HepG2 (cell line): ENCODE results near the gene SHC3. TPM values are rescaled to one million over a fixed set of nuclear protein-coding genes. Genes with fewer than 3 reads are reported as not detected.

Source experiments
- ATAC-seq: fragments of 200-7000 bp; cut with Tn5 transposase; 3 replicates; pipeline ENCODE4 v1.9.1; 2020; ENCODE audit warnings: mild to moderate bottlenecking, moderate library complexity
- BruUV-seq: library from RNA; stranded (reverse); fragments of 400-500 nt; replicated peaks from 2 replicates; lab custom pipeline; 2021; lab: Mats Ljungman, UMichigan
- CTCF ChIA-PET: fragments of 300-600 bp; formaldehyde crosslinking; extraction: SDS; loops from one replicate; lab custom pipeline; 2021; ENCODE audit warnings: low total read pairs, inconsistent platforms, low intra/inter-chr PET ratio; lab: Yijun Ruan, JAX
- POLR2A ChIA-PET: fragments of 350-600 bp; sonication (Branson Sonifier 250); formaldehyde crosslinking; loops from one replicate; lab custom pipeline; 2020; ENCODE audit warnings: antibody characterized with exemption, inconsistent platforms; lab: Yijun Ruan, JAX
- DNase-seq: peaks from one replicate; pipeline ENCODE4 v3.0.0-alpha.2; 2015; ENCODE audit warnings: low spot score
- FAIRE-seq: peaks from 3 replicates; lab custom pipeline; 2011; peaks lifted over from hg19 to GRCh38; lab: Jason Lieb, UNC
- H2AFZ ChIP-seq: one replicate; pipeline ENCODE4 v1.6.1; 2011; ENCODE audit warnings: low read length, inconsistent platforms
- H3K27ac ChIP-seq: fragments of 300-600 bp; 3 replicates; pipeline ENCODE4 v1.8.0; 2011; ENCODE audit warnings: mixed run types, mild to moderate bottlenecking, mixed read lengths, low read length, inconsistent platforms; ENCODE audit not compliant: insufficient read depth; ENCODE audit errors: extremely low read length
- H3K27me3 ChIP-seq, 2 experiments: fragments of 200-600 bp in 1 of 2; 2 replicates in 1 of 2; 3 replicates in 1 of 2; pipeline versions ENCODE4 v1.6.0 to v1.8.0; 2011; ENCODE audit warnings: low read length in 2 of 2, mild to moderate bottlenecking in 2 of 2, moderate library complexity in 2 of 2, inconsistent platforms in 1 of 2; ENCODE audit not compliant: insufficient read depth in 2 of 2, control insufficient read depth in 1 of 2
- H3K36me3 ChIP-seq, 2 experiments: fragments of 200-600 bp in 1 of 2; replicated peaks in 1 of 2; 2 replicates in 1 of 2; 3 replicates in 1 of 2; pipeline versions ENCODE4 v1.5.1 to v1.8.0; 2011; ENCODE audit warnings: low read length in 2 of 2, inconsistent platforms in 1 of 2; ENCODE audit not compliant: insufficient read depth in 2 of 2, control insufficient read depth in 1 of 2
- H3K4me1 ChIP-seq: 2 replicates; pipeline ENCODE4 v1.5.1; 2012; ENCODE audit warnings: low read length, inconsistent platforms; ENCODE audit not compliant: insufficient read depth
- H3K4me2 ChIP-seq: 2 replicates; pipeline ENCODE4 v1.6.0; 2011; ENCODE audit warnings: low read depth, low read length, inconsistent platforms
- H3K4me3 ChIP-seq, 3 experiments: fragments of 200-600 bp in 1 of 3; sonication (generic), shearing (Covaris generic) in 1 of 3; replicated peaks in 1 of 3; 2 replicates each; pipeline ENCODE4 v1.5.1; 2011 to 2016; ENCODE audit warnings: low read length in 3 of 3, inconsistent platforms in 2 of 3, low read depth in 2 of 3, mild to moderate bottlenecking in 2 of 3, control low read depth in 1 of 3, mixed read lengths in 1 of 3; ENCODE audit not compliant: insufficient read depth in 1 of 3
- H3K79me2 ChIP-seq: one replicate; pipeline ENCODE4 v1.6.1; 2011; ENCODE audit warnings: low read length, inconsistent platforms; ENCODE audit not compliant: insufficient read depth
- H3K9ac ChIP-seq: 2 replicates; pipeline ENCODE4 v1.6.0; 2011; ENCODE audit warnings: mild to moderate bottlenecking, low read depth, low read length, inconsistent platforms; ENCODE audit not compliant: insufficient read depth
- H3K9me3 ChIP-seq: 2 replicates; pipeline ENCODE4 v1.5.1; 2012; ENCODE audit warnings: mild to moderate bottlenecking, low read length
- H4K20me1 ChIP-seq: 2 replicates; pipeline ENCODE4 v1.6.0; 2011; ENCODE audit warnings: inconsistent platforms, mild to moderate bottlenecking, low read length, moderate library complexity; ENCODE audit not compliant: insufficient read depth
- ATF7-NPFF ChIP-seq: sonication (generic); formaldehyde crosslinking; IDR thresholded peaks from 2 replicates; pipeline ENCODE4 v1.8.1; 2023; ENCODE audit warnings: mild to moderate bottlenecking, low read depth, missing genetic modification reagents, moderate library complexity
- FOXK2 ChIP-seq: fragments of 450-650 bp; IDR thresholded peaks from 2 replicates; pipeline ENCODE4 v1.6.1; 2016
- GFI1 ChIP-seq: sonication (generic); formaldehyde crosslinking; IDR thresholded peaks from 2 replicates; pipeline ENCODE4 v1.5.0; 2020; ENCODE audit warnings: missing genetic modification reagents, mild to moderate bottlenecking, borderline replicate concordance
- POLR2AphosphoS2 ChIP-seq: IDR thresholded peaks from 2 replicates; pipeline ENCODE4 v1.6.1; 2011; ENCODE audit warnings: low read depth, low read length, improper control_type of control experiment
- TCF12 ChIP-seq, 2 experiments: fragments of 450-650 bp in 1 of 2; sonication (generic) in 1 of 2; formaldehyde crosslinking in 1 of 2; IDR thresholded peaks; 2 replicates each; pipeline versions ENCODE4 v1.6.1 to v1.8.0; 2017 to 2022; ENCODE audit warnings: antibody characterized with exemption in 1 of 2, mild to moderate bottlenecking in 1 of 2, missing genetic modification reagents in 1 of 2, moderate library complexity in 1 of 2
- ZBTB21 ChIP-seq: sonication (generic); formaldehyde crosslinking; IDR thresholded peaks from 2 replicates; pipeline ENCODE4 v1.4.0; 2020; ENCODE audit warnings: missing genetic modification reagents
- ZC3H13 ChIP-seq: sonication (generic); formaldehyde crosslinking; IDR thresholded peaks from 2 replicates; pipeline ENCODE4 v1.8.1; 2023; ENCODE audit warnings: mild to moderate bottlenecking, missing genetic modification reagents, moderate library complexity
- ZNF225 ChIP-seq: sonication (generic); formaldehyde crosslinking; IDR thresholded peaks from 2 replicates; pipeline ENCODE4 v1.4.0; 2020; ENCODE audit warnings: mild to moderate bottlenecking, missing genetic modification reagents
- ZNF570 ChIP-seq: sonication (generic); formaldehyde crosslinking; IDR thresholded peaks from 2 replicates; pipeline ENCODE4 v1.4.0; 2020; ENCODE audit warnings: mild to moderate bottlenecking, missing genetic modification reagents, borderline replicate concordance
- ZNF652 ChIP-seq: IDR thresholded peaks from 2 replicates; pipeline ENCODE4 v1.6.1; 2016; ENCODE audit warnings: low read depth, borderline replicate concordance
- ZNF672 ChIP-seq: sonication (generic); formaldehyde crosslinking; IDR thresholded peaks from 2 replicates; pipeline ENCODE4 v1.8.1; 2022; ENCODE audit warnings: missing genetic modification reagents
- ZNF75D ChIP-seq: sonication (generic); formaldehyde crosslinking; IDR thresholded peaks from 2 replicates; pipeline ENCODE4 v1.8.1; 2023; ENCODE audit warnings: missing genetic modification reagents, mild to moderate bottlenecking, borderline replicate concordance
- ZNF776 ChIP-seq: sonication (generic); formaldehyde crosslinking; IDR thresholded peaks from 2 replicates; pipeline ENCODE4 v1.4.0; 2020; ENCODE audit warnings: mild to moderate bottlenecking, missing genetic modification reagents
- WGBS: methylation state at CpG from one replicate; pipeline ENCODE4 v1.1.6; 2017; ENCODE audit warnings: low lambda C conversion rate; 5-methylcytosine and 5-hydroxymethylcytosine counted together
- in situ Hi-C: cut with HindIII; loops from 2 replicates; pipeline ENCODE4 v1.10.0; 2017; ENCODE audit warnings: low pct_unique_long_range_greater_than_20kb; ENCODE audit not compliant: extremely low pct_ligation_motif_present
- intact Hi-C: fragments of 100-400 bp; cut with micrococcal nuclease; formaldehyde crosslinking; loops from one replicate; pipeline ENCODE4 v1.10.0; 2022; ENCODE audit not compliant: unreplicated experiment
- polyA plus RNA-seq, 8 experiments: library from polyadenylated mRNA; depleted of rRNA in 3 of 8; stranded (reverse) in 7 of 8; unstranded in 1 of 8; fragments of >200 nt; fragmentation: Illumina TruSeq in 4 of 8; extraction: Trizol in 4 of 8; gene quantifications; 2 replicates each; pipeline versions ENCODE4 v1.2.1 to v1.2.3, GENCODE V29; 2011 to 2016; ENCODE audit warnings: low read depth in 4 of 8, missing spikeins in 1 of 8, mixed read lengths in 1 of 8; ENCODE audit not compliant: insufficient read depth in 1 of 8
- total RNA-seq, 5 experiments: library from RNA; depleted of rRNA; stranded (reverse); fragments of >200 nt; fragmentation: Illumina TruSeq; extraction: Trizol; gene quantifications; 2 replicates each; pipeline ENCODE4 v1.2.3, GENCODE V29; 2016; ENCODE audit warnings: low read depth in 1 of 5
- TF ChIP-seq, protein P1 (sequence below): sonication (generic); formaldehyde crosslinking; IDR thresholded peaks from 2 replicates; pipeline ENCODE4 v1.5.0; 2020; ENCODE audit warnings: mild to moderate bottlenecking, missing genetic modification reagents
- TF ChIP-seq, protein P2 (sequence below): sonication (generic); formaldehyde crosslinking; IDR thresholded peaks from 2 replicates; pipeline ENCODE4 v1.4.0; 2020; ENCODE audit warnings: low read depth, mild to moderate bottlenecking, missing genetic modification reagents
- TF ChIP-seq, protein P3 (sequence below): sonication (generic); formaldehyde crosslinking; IDR thresholded peaks from 2 replicates; pipeline ENCODE4 v1.4.0; 2020; ENCODE audit warnings: missing genetic modification reagents, mild to moderate bottlenecking, borderline replicate concordance

The SHC3 gene
- total and polyA plus RNA-seq, 2 of the 13 experiments (the other 11 are each of a cell fraction or from before 2014, with no cell fraction given): 0.09 to 0.89 TPM

DNA sequence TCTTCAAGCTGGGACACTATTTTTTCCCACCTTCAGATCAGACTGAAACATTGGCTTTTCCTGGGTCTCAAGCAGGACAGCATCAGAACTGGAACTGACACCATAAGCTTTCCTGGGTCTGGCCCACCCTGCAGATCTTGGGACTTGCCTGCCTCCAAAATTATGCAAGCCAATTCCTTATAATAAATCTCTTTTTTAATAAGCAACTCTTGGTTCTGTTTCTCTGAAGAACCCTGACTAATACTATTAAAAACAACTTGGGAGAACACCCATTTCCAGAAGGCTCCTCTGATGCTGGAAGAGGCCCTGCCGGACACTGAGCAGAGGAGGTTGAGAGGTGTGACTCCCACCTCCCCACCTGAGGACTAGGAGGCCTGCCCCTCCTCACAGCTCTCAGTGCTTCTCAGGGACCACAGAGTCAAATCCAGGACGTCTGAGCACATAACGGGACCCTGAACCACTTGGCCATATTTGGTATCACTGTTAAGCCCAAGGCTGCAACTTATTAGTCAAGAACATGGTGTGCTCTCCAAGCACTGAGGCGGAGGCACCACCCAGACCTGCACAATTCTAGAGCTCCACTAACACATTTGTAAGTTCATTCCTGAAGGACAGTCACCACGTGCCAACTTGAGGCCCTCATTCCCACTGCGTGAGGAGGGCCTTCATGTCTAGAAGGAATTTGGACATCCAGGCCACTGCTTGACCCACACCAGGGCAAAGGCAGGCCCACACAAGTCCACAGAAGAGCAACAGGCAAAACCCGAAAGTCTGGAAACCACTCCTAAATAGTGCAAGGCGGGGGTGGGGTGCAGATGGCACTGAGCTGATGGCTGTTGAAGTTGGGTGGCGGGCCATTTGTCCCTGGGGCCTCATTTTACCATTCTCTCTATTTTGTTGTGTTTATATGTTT, 9.5 kb downstream of the SHC3 start:
- Histone ChIP-seq H3K9ac (no peak overlapping the region), H4K20me1 (no peaks in the 10 kb centered on the region), H3K36me3 (no peaks in the 10 kb centered on the region), H3K4me1 (0 out of 2 replicates have a peak, but pooled peaks cover 7% of the 10 kb centered on the region), H3K4me2 (no peak overlapping the region), H3K27me3 (no peaks in the 10 kb centered on the region), H3K4me3 (no peak overlapping the region), H3K27ac (no peak overlapping the region), H3K9me3 (no peaks in the 10 kb centered on the region), H3K79me2 (no peaks in the 10 kb centered on the region), H2AFZ (no peak overlapping the region)
- FAIRE-seq (no peak), DNase-seq (no peak), ATAC-seq (no peak)
- in situ Hi-C loops (no loop called here), intact Hi-C loops (no loop called here)
- no TSS peak for BruUV-seq
- 44% methylated on average over 5 of the region's 9 CpGs for WGBS
- POLR2A ChIA-PET: no interaction called here
- CTCF ChIA-PET: no interaction called here
- TF ChIP-seq ZNF570 (no peak), POLR2AphosphoS2 (no peak), TCF12 (IDR thresholded peaks at IDR 0.05) (no peak), TCF12 (CRISPR knock-in tag; IDR thresholded peaks at IDR 0.05) (no peak), ZNF225 (no peak), ZC3H13 (CRISPR knock-in tag) (no peak), ZNF672 (no peak), FOXK2 (no peak), ZBTB21 (CRISPR knock-in tag) (no peak), ATF7-NPFF (CRISPR knock-in tag) (no peak), ZNF652 (CRISPR knock-in tag) (no peak), GFI1 (CRISPR knock-in tag) (no peak), ZNF776 (CRISPR knock-in tag) (no peak), ZNF75D (no peak)
- TF ChIP-seq, protein P1, sequence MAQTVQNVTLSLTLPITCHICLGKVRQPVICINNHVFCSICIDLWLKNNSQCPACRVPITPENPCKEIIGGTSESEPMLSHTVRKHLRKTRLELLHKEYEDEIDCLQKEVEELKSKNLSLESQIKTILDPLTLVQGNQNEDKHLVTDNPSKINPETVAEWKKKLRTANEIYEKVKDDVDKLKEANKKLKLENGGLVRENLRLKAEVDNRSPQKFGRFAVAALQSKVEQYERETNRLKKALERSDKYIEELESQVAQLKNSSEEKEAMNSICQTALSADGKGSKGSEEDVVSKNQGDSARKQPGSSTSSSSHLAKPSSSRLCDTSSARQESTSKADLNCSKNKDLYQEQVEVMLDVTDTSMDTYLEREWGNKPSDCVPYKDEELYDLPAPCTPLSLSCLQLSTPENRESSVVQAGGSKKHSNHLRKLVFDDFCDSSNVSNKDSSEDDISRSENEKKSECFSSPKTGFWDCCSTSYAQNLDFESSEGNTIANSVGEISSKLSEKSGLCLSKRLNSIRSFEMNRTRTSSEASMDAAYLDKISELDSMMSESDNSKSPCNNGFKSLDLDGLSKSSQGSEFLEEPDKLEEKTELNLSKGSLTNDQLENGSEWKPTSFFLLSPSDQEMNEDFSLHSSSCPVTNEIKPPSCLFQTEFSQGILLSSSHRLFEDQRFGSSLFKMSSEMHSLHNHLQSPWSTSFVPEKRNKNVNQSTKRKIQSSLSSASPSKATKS: no peak
- TF ChIP-seq, protein P2, sequence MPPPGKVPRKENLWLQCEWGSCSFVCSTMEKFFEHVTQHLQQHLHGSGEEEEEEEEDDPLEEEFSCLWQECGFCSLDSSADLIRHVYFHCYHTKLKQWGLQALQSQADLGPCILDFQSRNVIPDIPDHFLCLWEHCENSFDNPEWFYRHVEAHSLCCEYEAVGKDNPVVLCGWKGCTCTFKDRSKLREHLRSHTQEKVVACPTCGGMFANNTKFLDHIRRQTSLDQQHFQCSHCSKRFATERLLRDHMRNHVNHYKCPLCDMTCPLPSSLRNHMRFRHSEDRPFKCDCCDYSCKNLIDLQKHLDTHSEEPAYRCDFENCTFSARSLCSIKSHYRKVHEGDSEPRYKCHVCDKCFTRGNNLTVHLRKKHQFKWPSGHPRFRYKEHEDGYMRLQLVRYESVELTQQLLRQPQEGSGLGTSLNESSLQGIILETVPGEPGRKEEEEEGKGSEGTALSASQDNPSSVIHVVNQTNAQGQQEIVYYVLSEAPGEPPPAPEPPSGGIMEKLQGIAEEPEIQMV (CRISPR knock-in tag): no peak
- TF ChIP-seq, protein P3, sequence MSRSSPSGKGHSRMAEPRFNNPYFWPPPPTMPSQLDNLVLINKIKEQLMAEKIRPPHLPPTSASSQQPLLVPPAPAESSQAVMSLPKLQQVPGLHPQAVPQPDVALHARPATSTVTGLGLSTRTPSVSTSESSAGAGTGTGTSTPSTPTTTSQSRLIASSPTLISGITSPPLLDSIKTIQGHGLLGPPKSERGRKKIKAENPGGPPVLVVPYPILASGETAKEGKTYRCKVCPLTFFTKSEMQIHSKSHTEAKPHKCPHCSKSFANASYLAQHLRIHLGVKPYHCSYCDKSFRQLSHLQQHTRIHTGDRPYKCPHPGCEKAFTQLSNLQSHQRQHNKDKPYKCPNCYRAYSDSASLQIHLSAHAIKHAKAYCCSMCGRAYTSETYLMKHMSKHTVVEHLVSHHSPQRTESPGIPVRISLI (CRISPR knock-in tag): no peak
